Mammary epithelial cell (primary cell): ENCODE results near the gene GRIN2D.

ENCODE experiments used
- CTCF ChIP-seq, 2 donors: IDR thresholded peaks in 1 of 2; conservative IDR thresholded peaks in 1 of 2; 2 replicates each; pipeline ENCODE4 v1.5.1; 2011 to 2012; ENCODE audit warnings: inconsistent platforms in 2 of 2, low read length in 2 of 2, mild to moderate bottlenecking in 2 of 2, control low read depth in 1 of 2, low read depth in 1 of 2; ENCODE audit not compliant: insufficient read depth in 1 of 2; ENCODE audit errors: extremely low read depth in 1 of 2
- EZH2 ChIP-seq: IDR thresholded peaks from 2 replicates; pipeline ENCODE4 v1.6.1; 2012; ENCODE audit warnings: low read length, inconsistent platforms, borderline replicate concordance

DNA sequence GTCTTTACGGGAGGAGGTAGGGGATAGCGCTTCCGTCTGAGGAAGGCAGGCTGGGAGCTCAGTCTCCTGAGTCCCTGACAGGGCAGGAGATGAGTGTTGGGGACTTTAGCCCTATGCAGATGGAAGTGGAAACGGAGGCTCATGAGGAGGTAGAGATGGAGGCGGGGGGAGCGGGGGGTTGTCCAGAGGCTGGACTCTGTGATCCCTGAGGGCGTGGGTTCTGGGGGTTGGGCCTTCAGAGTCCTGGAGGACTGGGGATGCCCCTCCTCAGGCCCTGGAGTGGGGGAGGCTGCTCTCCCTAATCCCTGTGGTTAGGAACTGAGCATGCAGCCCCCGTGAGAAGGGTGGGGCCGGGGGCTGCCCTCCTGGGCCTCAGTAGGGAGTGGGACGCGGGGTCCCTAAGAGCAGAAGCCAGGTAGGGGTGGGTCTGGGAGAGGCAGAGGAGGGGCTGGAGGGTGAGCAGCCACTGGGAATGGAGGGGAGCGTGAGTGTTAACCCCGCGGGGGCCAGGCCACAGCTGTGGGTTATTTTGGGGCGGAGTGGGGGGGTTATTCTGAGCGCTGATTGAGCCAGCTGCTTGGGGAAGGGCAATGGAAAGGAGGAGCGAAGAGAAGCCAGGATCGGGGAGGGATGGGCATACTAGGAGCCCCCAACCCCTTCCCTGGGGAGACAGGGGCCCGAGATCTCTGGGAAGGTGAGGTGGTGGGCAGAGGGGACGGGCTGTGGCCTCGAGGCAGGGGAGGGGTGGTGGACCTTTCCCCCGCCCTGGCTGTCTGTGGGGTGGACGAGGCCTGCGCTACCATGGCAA lies 2.8 kb downstream of the GRIN2D start:
- no peak for TF ChIP-seq CTCF (conservative IDR thresholded peaks at IDR 0.05 in 1 of 2, IDR thresholded peaks at IDR 0.05 in 1 of 2; ENCODE audit: extremely low read depth in 1 of 2, insufficient read depth in 1 of 2, low read depth in 1 of 2, low read length in 2 of 2)
- no peak for TF ChIP-seq EZH2
